Measurements from ENCODE around the gene ITFG1.

The ITFG1 gene

GRCh38 chr16:47460359-47460710, 528 bp downstream of the ITFG1 start:
- H3K36me3 ChIP-seq (ENCODE audit: control insufficient read depth in 2 of 2, insufficient read depth in 1 of 2, low read length in 2 of 2) = peaks cover 5 to 24% of the 10 kb centered on the region in 2 experiments; a peak in 2 of 3 replicates
- POLR2A ChIA-PET = interaction anchor here (0.5 to 1.7 kb wide), 6 partner anchors 9 to 576 kb away, joined by 3 to 8 read pairs (median 4); partner anchors contain the start of genes GPT2 and NETO2
- H3K4me1 ChIP-seq (ENCODE audit: control insufficient read depth, insufficient read depth, low read length) = no peaks in the 10 kb centered on the region
- H3K4me3 ChIP-seq (ENCODE audit: low read depth, low read length) = peak overlapping the region; percentile 94
- no peaks in the 10 kb centered on the region for H3K9me3 ChIP-seq (ENCODE audit: control insufficient read depth, insufficient read depth, low read depth, low read length)
- TF ChIP-seq ZBTB1 (tag by site-specific recombination; IDR thresholded peaks at IDR 0.05) (no peak), ZNF335 (tag by site-specific recombination; conservative IDR thresholded peaks at IDR 0.05) (peak; percentile 87), PRDM10 (tag by site-specific recombination; IDR thresholded peaks at IDR 0.05) (0 out of 2 replicates have a peak, but pooled peaks have one; percentile 9), SCRT2 (tag by site-specific recombination; IDR thresholded peaks at IDR 0.05) (peak; percentile 20; the same call in 1 of the 2 replicates)
- CTCF ChIA-PET = interaction anchor here (0.6 to 0.7 kb wide), 2 partner anchors 200 to 693 kb away, joined by 3 to 5 read pairs; no protein-coding TSS in a partner anchor
- H3K27ac ChIP-seq (ENCODE audit: extremely low read depth, low read depth, low read length) = peak overlapping the region; percentile 98

GRCh38 chr16:47459603-47460002, 1.3 kb downstream of the ITFG1 start:
- Histone ChIP-seq H3K9me3 (ENCODE audit: control insufficient read depth, insufficient read depth, low read depth, low read length) (no peaks in the 10 kb centered on the region), H3K4me1 (ENCODE audit: control insufficient read depth, insufficient read depth, low read length) (no peaks in the 10 kb centered on the region), H3K27ac (ENCODE audit: extremely low read depth, low read depth, low read length) (no peak overlapping the region), H3K36me3 (ENCODE audit: control insufficient read depth in 2 of 2, insufficient read depth in 1 of 2, low read length in 2 of 2) (peaks cover 7 to 24% of the 10 kb centered on the region in 2 experiments), H3K4me3 (ENCODE audit: low read depth, low read length) (no peak overlapping the region)
- ChIA-PET POLR2A (interaction anchor here (1.7 kb wide), 1 partner anchor 8 kb away, joined by 5 read pairs; no protein-coding TSS in a partner anchor), CTCF (interaction anchor here (0.6 kb wide), 2 partner anchors 423 to 694 kb away, joined by 3 to 6 read pairs; no protein-coding TSS in a partner anchor)
- peak; percentile 59 for TF ChIP-seq SCRT2 (tag by site-specific recombination; IDR thresholded peaks at IDR 0.05)
- TF ChIP-seq ZNF155 (tag by site-specific recombination; IDR thresholded peaks at IDR 0.05) = no peak

- no peaks in the 10 kb centered on the region for H3K4me1 ChIP-seq (ENCODE audit: control insufficient read depth, insufficient read depth, low read length)
- ChIA-PET POLR2A (no interaction called here), CTCF (no interaction called here)
- no peak overlapping the region for H3K27ac ChIP-seq (ENCODE audit: extremely low read depth, low read depth, low read length)
- TF ChIP-seq MEIS1 (CRISPR knock-in tag; IDR thresholded peaks at IDR 0.05; ENCODE audit: borderline replicate concordance) (no peak), ZNF558 (tag by site-specific recombination; IDR thresholded peaks at IDR 0.05) (no peak), YY2 (tag by site-specific recombination; IDR thresholded peaks at IDR 0.05) (no peak), ZNF514 (tag by site-specific recombination; IDR thresholded peaks at IDR 0.05) (no peak), ZNF362 (tag by site-specific recombination; IDR thresholded peaks at IDR 0.05) (no peak), ZNF174 (tag by site-specific recombination; IDR thresholded peaks at IDR 0.05) (no peak), ZNF670 (tag by site-specific recombination; IDR thresholded peaks at IDR 0.05; ENCODE audit: low read depth) (no peak), KLF8 (tag by site-specific recombination; IDR thresholded peaks at IDR 0.05) (no peak)
- H3K4me3 ChIP-seq (ENCODE audit: low read depth, low read length) = no peak overlapping the region
- peaks cover 16 to 29% of the 10 kb centered on the region in 2 experiments for H3K36me3 ChIP-seq (ENCODE audit: control insufficient read depth in 2 of 2, insufficient read depth in 1 of 2, low read length in 2 of 2)
- no peaks in the 10 kb centered on the region for H3K9me3 ChIP-seq (ENCODE audit: control insufficient read depth, insufficient read depth, low read depth, low read length)
Observed at GRCh38 chr16:47458331-47458730, 2.5 kb downstream of the ITFG1 start.

- ChIA-PET POLR2A (no interaction called here), CTCF (no interaction called here)
- Histone ChIP-seq H3K4me3 (ENCODE audit: low read depth, low read length) (no peak overlapping the region), H3K27ac (ENCODE audit: extremely low read depth, low read depth, low read length) (no peak overlapping the region), H3K4me1 (ENCODE audit: control insufficient read depth, insufficient read depth, low read length) (no peaks in the 10 kb centered on the region), H3K36me3 (ENCODE audit: control insufficient read depth in 2 of 2, insufficient read depth in 1 of 2, low read length in 2 of 2) (peaks cover 17 to 53% of the 10 kb centered on the region in 2 experiments; a peak in 2 of 3 replicates), H3K9me3 (ENCODE audit: control insufficient read depth, insufficient read depth, low read depth, low read length) (no peaks in the 10 kb centered on the region)
- no peak for TF ChIP-seq OSR2 (tag by site-specific recombination; IDR thresholded peaks at IDR 0.05)
- TF ChIP-seq YY2 (tag by site-specific recombination; IDR thresholded peaks at IDR 0.05) = no peak
- no peak for TF ChIP-seq ZNF704 (tag by site-specific recombination; IDR thresholded peaks at IDR 0.05)
- no peak for TF ChIP-seq GLI2 (tag by site-specific recombination; IDR thresholded peaks at IDR 0.05; ENCODE audit: borderline replicate concordance, low read depth)
- TF ChIP-seq KLF10 (tag by site-specific recombination; IDR thresholded peaks at IDR 0.05) = no peak
- TF ChIP-seq PRDM4 (tag by site-specific recombination; IDR thresholded peaks at IDR 0.05) = no peak
Observed at GRCh38 chr16:47449788-47450187, 11.1 kb downstream of the ITFG1 start.

Data from HEK293 (cell line).